OCI-LY3 (cell line): ENCODE results near the gene RANBP1.

ENCODE experiments used
- H2AFZ ChIP-seq: fragments of 200-600, 300-600 bp; shearing (Covaris generic); 2 replicates; pipeline ENCODE4 v1.6.0; 2014; ENCODE audit warnings: antibody characterized with exemption, low read depth, low read length
- H3K27ac ChIP-seq: fragments of 200-600, 300-600 bp; sonication (generic); 2 replicates; pipeline ENCODE4 v1.5.1; 2014; ENCODE audit warnings: mild to moderate bottlenecking, low read length, moderate library complexity, mixed read lengths
- H3K27me3 ChIP-seq: fragments of 200-600, 300-600 bp; sonication (generic); 2 replicates; pipeline ENCODE4 v1.6.1; 2014; ENCODE audit warnings: low read depth, low read length, mixed read lengths
- H3K36me3 ChIP-seq: fragments of 200-600, 300-600 bp; sonication (generic); replicated peaks from 2 replicates; pipeline ENCODE3; 2014; ENCODE audit warnings: low read depth, low read length, mixed read lengths
- H3K4me1 ChIP-seq: fragments of 300-600, 200-600 bp; sonication (generic); 2 replicates; pipeline ENCODE4 v1.6.1; 2014; ENCODE audit warnings: low read length, mixed read lengths
- H3K4me2 ChIP-seq: fragments of 200-600, 300-600 bp; sonication (generic); 2 replicates; pipeline ENCODE4 v1.6.1; 2014; ENCODE audit warnings: low read length, mixed read lengths
- H3K4me3 ChIP-seq: fragments of 300-600, 200-600 bp; sonication (generic); 2 replicates; pipeline ENCODE4 v1.5.1; 2014; ENCODE audit warnings: antibody characterized with exemption, mild to moderate bottlenecking, low read length, moderate library complexity
- H3K79me2 ChIP-seq: fragments of 300-600, 200-600 bp; shearing (Covaris generic); 2 replicates; pipeline ENCODE4 v1.6.1; 2014; ENCODE audit warnings: mild to moderate bottlenecking, low read length, mixed read lengths
- H3K9ac ChIP-seq: fragments of 300-600, 200-600 bp; shearing (Covaris generic); 2 replicates; pipeline ENCODE4 v1.6.0; 2014; ENCODE audit warnings: mild to moderate bottlenecking, low read length, moderate library complexity
- H3K9me3 ChIP-seq: fragments of 200-600, 300-600 bp; shearing (Covaris generic); 2 replicates; pipeline ENCODE4 v1.6.1; 2014; ENCODE audit warnings: low read length, mixed read lengths; ENCODE audit not compliant: insufficient read depth
- H4K20me1 ChIP-seq: fragments of 200-600, 300-600 bp; sonication (generic); 2 replicates; pipeline ENCODE4 v1.6.1; 2016; ENCODE audit warnings: low read length, mixed read lengths; ENCODE audit not compliant: insufficient read depth
- CTCF ChIP-seq: fragments of 200-600, 300-600 bp; sonication (generic); IDR thresholded peaks from 2 replicates; pipeline ENCODE4 v1.5.1; 2014; ENCODE audit warnings: antibody characterized with exemption, low read length, low read depth
- EZH2phosphoT487 ChIP-seq: fragments of 200-600 bp; shearing (Covaris generic); IDR thresholded peaks from 2 replicates; pipeline ENCODE4 v1.6.1; 2018; ENCODE audit warnings: antibody characterized with exemption, mixed run types, low read depth

Gene RANBP1

GRCh38 chr22:20135806-20136602 is 20.1 kb downstream of the RANBP1 start:
- Histone ChIP-seq H4K20me1 (peaks cover 28% of the 10 kb centered on the region), H3K4me1 (peaks cover 9% of the 10 kb centered on the region), H3K4me2 (no peak overlapping the region), H3K27ac (no peak overlapping the region), H3K4me3 (no peak overlapping the region), H2AFZ (no peak overlapping the region), H3K79me2 (peaks cover 52% of the 10 kb centered on the region), H3K9me3 (no peaks in the 10 kb centered on the region), H3K36me3 (no peaks in the 10 kb centered on the region), H3K9ac (no peak overlapping the region), H3K27me3 (no peaks in the 10 kb centered on the region)
- TF ChIP-seq CTCF (no peak), EZH2phosphoT487 (no peak)

GRCh38 chr22:20136603-20136873 is 20.6 kb downstream of the RANBP1 start:
- no peak overlapping the region for H3K9ac ChIP-seq
- no peaks in the 10 kb centered on the region for H3K36me3 ChIP-seq
- H3K79me2 ChIP-seq: peaks cover 52% of the 10 kb centered on the region
- no peaks in the 10 kb centered on the region for H3K9me3 ChIP-seq
- no peak overlapping the region for H3K4me2 ChIP-seq
- H3K27ac ChIP-seq: no peak overlapping the region
- no peak overlapping the region for H3K4me3 ChIP-seq
- peaks cover 9% of the 10 kb centered on the region for H3K4me1 ChIP-seq
- no peaks in the 10 kb centered on the region for H3K27me3 ChIP-seq
- no peak overlapping the region for H2AFZ ChIP-seq
- H4K20me1 ChIP-seq: peaks cover 28% of the 10 kb centered on the region
- no peak for TF ChIP-seq CTCF
- TF ChIP-seq EZH2phosphoT487: no peak

GRCh38 chr22:20137113-20137512 is 21.2 kb downstream of the RANBP1 start:
- H3K27ac ChIP-seq: no peak overlapping the region
- no peak overlapping the region for H3K4me3 ChIP-seq
- H3K9me3 ChIP-seq: no peaks in the 10 kb centered on the region
- no peak overlapping the region for H3K4me2 ChIP-seq
- no peak overlapping the region for H2AFZ ChIP-seq
- H3K4me1 ChIP-seq: peaks cover 9% of the 10 kb centered on the region
- no peaks in the 10 kb centered on the region for H3K27me3 ChIP-seq
- TF ChIP-seq EZH2phosphoT487: no peak
- TF ChIP-seq CTCF: no peak
- H3K79me2 ChIP-seq: peaks cover 49% of the 10 kb centered on the region
- no peaks in the 10 kb centered on the region for H3K36me3 ChIP-seq
- H4K20me1 ChIP-seq: peaks cover 28% of the 10 kb centered on the region
- H3K9ac ChIP-seq: no peak overlapping the region

GRCh38 chr22:20137671-20138416 is 21.9 kb downstream of the RANBP1 start:
- no peak overlapping the region for H3K27ac ChIP-seq
- TF ChIP-seq EZH2phosphoT487 (no peak), CTCF (no peak)
- peaks cover 28% of the 10 kb centered on the region for H4K20me1 ChIP-seq
- no peak overlapping the region for H3K4me2 ChIP-seq
- no peaks in the 10 kb centered on the region for H3K9me3 ChIP-seq
- no peak overlapping the region for H3K9ac ChIP-seq
- no peaks in the 10 kb centered on the region for H3K36me3 ChIP-seq
- no peak overlapping the region for H3K4me3 ChIP-seq
- no peaks in the 10 kb centered on the region for H3K27me3 ChIP-seq
- H3K79me2 ChIP-seq: peaks cover 42% of the 10 kb centered on the region
- H3K4me1 ChIP-seq: peaks cover 4% of the 10 kb centered on the region
- no peak overlapping the region for H2AFZ ChIP-seq
